HepG2 (cell line): ENCODE results near the gene HTRA3. TPM values are rescaled to one million over a fixed set of nuclear protein-coding genes. Genes with fewer than 3 reads are reported as not detected.

Experiments
- ATF1 ChIP-seq: IDR thresholded peaks from 2 replicates; pipeline ENCODE4 v1.6.1; 2016; ENCODE audit warnings: mild to moderate bottlenecking, control low read depth
- FOSL2 ChIP-seq: sonication (generic); formaldehyde crosslinking; IDR thresholded peaks from 2 replicates; pipeline ENCODE4 v1.4.0; 2020; ENCODE audit warnings: missing genetic modification reagents
- FOXK2 ChIP-seq: fragments of 450-650 bp; IDR thresholded peaks from 2 replicates; pipeline ENCODE4 v1.6.1; 2016
- GFI1 ChIP-seq: sonication (generic); formaldehyde crosslinking; IDR thresholded peaks from 2 replicates; pipeline ENCODE4 v1.5.0; 2020; ENCODE audit warnings: missing genetic modification reagents, mild to moderate bottlenecking, borderline replicate concordance
- NFIC ChIP-seq: IDR thresholded peaks from 2 replicates; pipeline ENCODE4 v1.6.1; 2012; ENCODE audit warnings: mild to moderate bottlenecking, low read length, inconsistent platforms
- SMAD3 ChIP-seq: sonication (generic); formaldehyde crosslinking; IDR thresholded peaks from 2 replicates; pipeline ENCODE4 v1.4.0; 2020; ENCODE audit warnings: missing genetic modification reagents
- SRF ChIP-seq: IDR thresholded peaks from 2 replicates; pipeline ENCODE4 v1.6.1; 2011; ENCODE audit warnings: mild to moderate bottlenecking, low read depth, low read length, moderate library complexity
- ZNF343 ChIP-seq: sonication (generic); formaldehyde crosslinking; IDR thresholded peaks from 2 replicates; pipeline ENCODE4 v1.4.0; 2020; ENCODE audit warnings: mild to moderate bottlenecking, missing genetic modification reagents
- ZNF431 ChIP-seq: sonication (generic); formaldehyde crosslinking; IDR thresholded peaks from 2 replicates; pipeline ENCODE4 v1.9.0; 2022; ENCODE audit warnings: missing genetic modification reagents, low read depth, mild to moderate bottlenecking, borderline replicate concordance
- ZNF496 ChIP-seq: sonication (generic); formaldehyde crosslinking; IDR thresholded peaks from 2 replicates; pipeline ENCODE4 v1.8.1; 2023; ENCODE audit warnings: mild to moderate bottlenecking, moderate library complexity, missing genetic modification reagents; ENCODE audit not compliant: insufficient replicate concordance
- polyA plus RNA-seq, 8 experiments: library from polyadenylated mRNA; depleted of rRNA in 3 of 8; stranded (reverse) in 7 of 8; unstranded in 1 of 8; fragments of >200 nt; fragmentation: Illumina TruSeq in 4 of 8; extraction: Trizol in 4 of 8; gene quantifications; 2 replicates each; pipeline versions ENCODE4 v1.2.1 to v1.2.3, GENCODE V29; 2011 to 2016; ENCODE audit warnings: low read depth in 4 of 8, missing spikeins in 1 of 8, mixed read lengths in 1 of 8; ENCODE audit not compliant: insufficient read depth in 1 of 8
- total RNA-seq, 5 experiments: library from RNA; depleted of rRNA; stranded (reverse); fragments of >200 nt; fragmentation: Illumina TruSeq; extraction: Trizol; gene quantifications; 2 replicates each; pipeline ENCODE4 v1.2.3, GENCODE V29; 2016; ENCODE audit warnings: low read depth in 1 of 5
- TF ChIP-seq, protein P1 (sequence below): sonication (generic); formaldehyde crosslinking; IDR thresholded peaks from 2 replicates; pipeline ENCODE4 v1.4.0; 2020; ENCODE audit warnings: missing genetic modification reagents, borderline replicate concordance
- TF ChIP-seq, protein P2 (sequence below): sonication (generic); IDR thresholded peaks from 2 replicates; pipeline ENCODE4 v1.6.1; 2016; ENCODE audit warnings: low read depth, borderline replicate concordance
- TF ChIP-seq, protein P3 (sequence below): IDR thresholded peaks from 2 replicates; pipeline ENCODE4 v1.6.1; 2016; ENCODE audit warnings: control low read depth

Gene HTRA3
- total and polyA plus RNA-seq, 2 of the 13 experiments (the other 11 are each of a cell fraction or from before 2014, with no cell fraction given): 0.17 TPM; not detected in 1

DNA sequence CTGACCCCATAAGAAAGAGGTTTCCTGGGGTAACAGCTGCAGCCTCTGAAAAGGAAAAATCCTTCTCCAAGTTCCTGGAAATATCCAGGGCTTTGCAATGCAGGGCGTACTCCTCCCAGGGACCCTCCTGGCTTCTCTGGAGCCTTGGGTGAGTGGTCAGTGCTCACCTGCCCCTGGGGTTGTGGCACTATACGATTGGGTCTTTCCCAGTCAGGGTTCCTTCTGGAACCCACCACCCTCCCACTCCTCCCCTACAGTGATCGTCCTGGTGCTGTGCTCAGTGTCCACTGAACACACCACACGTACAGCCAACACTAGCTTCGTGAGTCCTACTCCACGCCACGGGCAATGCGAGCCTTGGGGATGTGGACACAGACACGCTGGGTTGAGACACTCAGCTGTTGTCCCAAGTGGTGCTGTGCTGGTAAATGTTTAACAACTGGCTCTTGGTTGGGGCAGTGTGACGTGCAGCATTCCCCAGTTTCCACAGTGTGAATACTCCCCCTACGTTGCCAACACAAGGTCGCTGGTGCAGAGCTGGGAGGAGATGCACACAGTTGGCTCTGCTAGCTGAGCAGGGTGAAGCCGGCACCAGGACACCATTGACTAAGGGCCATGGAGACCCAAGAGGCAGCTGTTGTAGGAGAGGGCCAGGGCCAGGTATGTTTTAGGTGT lies 65.4 kb downstream of the HTRA3 start (continued):
- TF ChIP-seq, protein P1, sequence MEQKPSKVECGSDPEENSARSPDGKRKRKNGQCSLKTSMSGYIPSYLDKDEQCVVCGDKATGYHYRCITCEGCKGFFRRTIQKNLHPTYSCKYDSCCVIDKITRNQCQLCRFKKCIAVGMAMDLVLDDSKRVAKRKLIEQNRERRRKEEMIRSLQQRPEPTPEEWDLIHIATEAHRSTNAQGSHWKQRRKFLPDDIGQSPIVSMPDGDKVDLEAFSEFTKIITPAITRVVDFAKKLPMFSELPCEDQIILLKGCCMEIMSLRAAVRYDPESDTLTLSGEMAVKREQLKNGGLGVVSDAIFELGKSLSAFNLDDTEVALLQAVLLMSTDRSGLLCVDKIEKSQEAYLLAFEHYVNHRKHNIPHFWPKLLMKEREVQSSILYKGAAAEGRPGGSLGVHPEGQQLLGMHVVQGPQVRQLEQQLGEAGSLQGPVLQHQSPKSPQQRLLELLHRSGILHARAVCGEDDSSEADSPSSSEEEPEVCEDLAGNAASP: no peak
- TF ChIP-seq SMAD3 (no peak), FOSL2 (CRISPR knock-in tag) (no peak), FOXK2 (no peak), GFI1 (CRISPR knock-in tag) (no peak), ZNF343 (no peak), ZNF496 (no peak), SRF (no peak), ZNF431 (CRISPR knock-in tag) (no peak), NFIC (no peak), ATF1 (CRISPR knock-in tag) (no peak)
- TF ChIP-seq, protein P2, sequence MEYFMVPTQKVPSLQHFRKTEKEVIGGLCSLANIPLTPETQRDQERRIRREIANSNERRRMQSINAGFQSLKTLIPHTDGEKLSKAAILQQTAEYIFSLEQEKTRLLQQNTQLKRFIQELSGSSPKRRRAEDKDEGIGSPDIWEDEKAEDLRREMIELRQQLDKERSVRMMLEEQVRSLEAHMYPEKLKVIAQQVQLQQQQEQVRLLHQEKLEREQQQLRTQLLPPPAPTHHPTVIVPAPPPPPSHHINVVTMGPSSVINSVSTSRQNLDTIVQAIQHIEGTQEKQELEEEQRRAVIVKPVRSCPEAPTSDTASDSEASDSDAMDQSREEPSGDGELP: peak; percentile 81; the same call in 1 of the 2 replicates
- TF ChIP-seq, protein P3, sequence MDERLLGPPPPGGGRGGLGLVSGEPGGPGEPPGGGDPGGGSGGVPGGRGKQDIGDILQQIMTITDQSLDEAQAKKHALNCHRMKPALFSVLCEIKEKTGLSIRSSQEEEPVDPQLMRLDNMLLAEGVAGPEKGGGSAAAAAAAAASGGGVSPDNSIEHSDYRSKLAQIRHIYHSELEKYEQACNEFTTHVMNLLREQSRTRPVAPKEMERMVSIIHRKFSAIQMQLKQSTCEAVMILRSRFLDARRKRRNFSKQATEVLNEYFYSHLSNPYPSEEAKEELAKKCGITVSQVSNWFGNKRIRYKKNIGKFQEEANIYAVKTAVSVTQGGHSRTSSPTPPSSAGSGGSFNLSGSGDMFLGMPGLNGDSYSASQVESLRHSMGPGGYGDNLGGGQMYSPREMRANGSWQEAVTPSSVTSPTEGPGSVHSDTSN: no peak
- TF ChIP-seq, all 625 proteins: peak for 18
